ENCODE measurements around the gene KRTAP4-12. TPM values are rescaled to one million over a fixed set of nuclear protein-coding genes. Genes with fewer than 3 reads are reported as not detected.
"Not testable (repeated sequence)": the region's sequence is repeated elsewhere in the genome, so short reads cannot be mapped to it uniquely, and the experiment has no call there.

Gene KRTAP4-12
- total and polyA plus RNA-seq, 2 of the 13 experiments (the other 11 are each of a cell fraction or from before 2014, with no cell fraction given), result not detected

GRCh38 chr17:41140360-41141131, 16.6 kb upstream of the KRTAP4-12 start, which contains the start of gene KRTAP4-6:
Gene KRTAP4-6, minus strand, starts transcription at chr17:41140544. Its CDS starts 57 bp downstream, at chr17:41140487.
- in situ Hi-C loops (cut with HindIII; ENCODE audit: extremely low pct_ligation_motif_present, low pct_unique_long_range_greater_than_20kb) (no loop called here), intact Hi-C loops (cut with micrococcal nuclease; ENCODE audit: unreplicated experiment) (no loop called here)
- ATAC-seq (no peak), DNase-seq (ENCODE audit: low spot score) (peak; percentile 9), FAIRE-seq (no peak)
- H3K27me3 ChIP-seq (ENCODE audit: control insufficient read depth in 1 of 2, insufficient read depth in 2 of 2, low read length in 2 of 2), result no peaks in the 10 kb centered on the region
- H3K9ac ChIP-seq (ENCODE audit: insufficient read depth, low read depth, low read length), result no peak within 1 kb of the TSS
- no peak within 1 kb of the TSS for H2AFZ ChIP-seq (ENCODE audit: low read length)
- H3K4me3 ChIP-seq (replicated peaks in 1 of 3; ENCODE audit: insufficient read depth in 1 of 3, low read depth in 2 of 3, low read length in 3 of 3), result no peak within 1 kb of the TSS
- no peaks in the 10 kb centered on the region for H3K79me2 ChIP-seq (ENCODE audit: insufficient read depth, low read length)
- peaks cover 43% of the 10 kb centered on the region for H3K9me3 ChIP-seq (ENCODE audit: low read length)
- H3K4me1 ChIP-seq (ENCODE audit: insufficient read depth, low read length), result no peaks in the 10 kb centered on the region
- ChIA-PET CTCF (ENCODE audit: low intra/inter-chr PET ratio, low total read pairs) (no interaction called here), POLR2A (no interaction called here)
- no peak within 1 kb of the TSS for H3K27ac ChIP-seq (ENCODE audit: extremely low read length, insufficient read depth, low read length)
- 11% methylated on average over 6 of the region's 6 CpGs for WGBS (ENCODE audit: low lambda C conversion rate)
- H4K20me1 ChIP-seq (ENCODE audit: insufficient read depth, low read length), result no peaks in the 10 kb centered on the region
- no peaks in the 10 kb centered on the region for H3K36me3 ChIP-seq (replicated peaks in 1 of 2; ENCODE audit: control insufficient read depth in 1 of 2, insufficient read depth in 2 of 2, low read length in 2 of 2)
- no peak within 1 kb of the TSS for H3K4me2 ChIP-seq (ENCODE audit: low read depth, low read length)
- no TSS peak for BruUV-seq (replicated peaks)
- peak; percentile 97; the same call in 1 of the 2 replicates for TF ChIP-seq ZFP1 (CRISPR knock-in tag; IDR thresholded peaks at IDR 0.05)
- TF ChIP-seq RAD51 (IDR thresholded peaks at IDR 0.05; ENCODE audit: borderline replicate concordance), result peak; percentile 68; the same call in 1 of the 2 replicates
- peak; percentile 66 for TF ChIP-seq USF2 (IDR thresholded peaks at IDR 0.05; ENCODE audit: low read depth, low read length)
- TF ChIP-seq USF2 (CRISPR knock-in tag; IDR thresholded peaks at IDR 0.05; ENCODE audit: borderline replicate concordance), result no peak
- no peak for TF ChIP-seq MYC (CRISPR knock-in tag; IDR thresholded peaks at IDR 0.05; ENCODE audit: borderline replicate concordance)

- H3K4me2 ChIP-seq (ENCODE audit: low read depth, low read length); FAIRE-seq; H3K36me3 ChIP-seq (replicated peaks in 1 of 2; ENCODE audit: control insufficient read depth in 1 of 2, insufficient read depth in 2 of 2, low read length in 2 of 2); H3K9ac ChIP-seq (ENCODE audit: insufficient read depth, low read depth, low read length); H3K27me3 ChIP-seq (ENCODE audit: control insufficient read depth in 1 of 2, insufficient read depth in 2 of 2, low read length in 2 of 2); ATAC-seq; H2AFZ ChIP-seq (ENCODE audit: low read length); H3K4me1 ChIP-seq (ENCODE audit: insufficient read depth, low read length); CTCF ChIA-PET (ENCODE audit: low intra/inter-chr PET ratio, low total read pairs); intact Hi-C loops (cut with micrococcal nuclease; ENCODE audit: unreplicated experiment); H3K27ac ChIP-seq (ENCODE audit: extremely low read length, insufficient read depth, low read length); in situ Hi-C loops (cut with HindIII; ENCODE audit: extremely low pct_ligation_motif_present, low pct_unique_long_range_greater_than_20kb); POLR2A ChIA-PET; BruUV-seq (replicated peaks); H3K4me3 ChIP-seq (replicated peaks in 1 of 3; ENCODE audit: insufficient read depth in 1 of 3, low read depth in 2 of 3, low read length in 3 of 3); DNase-seq (ENCODE audit: low spot score); H3K79me2 ChIP-seq (ENCODE audit: insufficient read depth, low read length); H4K20me1 ChIP-seq (ENCODE audit: insufficient read depth, low read length): not testable (repeated sequence)
- peaks cover 43% of the 10 kb centered on the region for H3K9me3 ChIP-seq (ENCODE audit: low read length)
- WGBS (ENCODE audit: low lambda C conversion rate), result 39% methylated on average over 11 of the region's 12 CpGs
Measured at GRCh38 chr17:41139865-41140264, 15.9 kb upstream of the KRTAP4-12 start.
